ENCODE data around the gene REXO4.
A peak's percentile ranks its signal among the peaks of the same experiment; 100 is the strongest.

REXO4 gene, protein sequence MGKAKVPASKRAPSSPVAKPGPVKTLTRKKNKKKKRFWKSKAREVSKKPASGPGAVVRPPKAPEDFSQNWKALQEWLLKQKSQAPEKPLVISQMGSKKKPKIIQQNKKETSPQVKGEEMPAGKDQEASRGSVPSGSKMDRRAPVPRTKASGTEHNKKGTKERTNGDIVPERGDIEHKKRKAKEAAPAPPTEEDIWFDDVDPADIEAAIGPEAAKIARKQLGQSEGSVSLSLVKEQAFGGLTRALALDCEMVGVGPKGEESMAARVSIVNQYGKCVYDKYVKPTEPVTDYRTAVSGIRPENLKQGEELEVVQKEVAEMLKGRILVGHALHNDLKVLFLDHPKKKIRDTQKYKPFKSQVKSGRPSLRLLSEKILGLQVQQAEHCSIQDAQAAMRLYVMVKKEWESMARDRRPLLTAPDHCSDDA

DNA sequence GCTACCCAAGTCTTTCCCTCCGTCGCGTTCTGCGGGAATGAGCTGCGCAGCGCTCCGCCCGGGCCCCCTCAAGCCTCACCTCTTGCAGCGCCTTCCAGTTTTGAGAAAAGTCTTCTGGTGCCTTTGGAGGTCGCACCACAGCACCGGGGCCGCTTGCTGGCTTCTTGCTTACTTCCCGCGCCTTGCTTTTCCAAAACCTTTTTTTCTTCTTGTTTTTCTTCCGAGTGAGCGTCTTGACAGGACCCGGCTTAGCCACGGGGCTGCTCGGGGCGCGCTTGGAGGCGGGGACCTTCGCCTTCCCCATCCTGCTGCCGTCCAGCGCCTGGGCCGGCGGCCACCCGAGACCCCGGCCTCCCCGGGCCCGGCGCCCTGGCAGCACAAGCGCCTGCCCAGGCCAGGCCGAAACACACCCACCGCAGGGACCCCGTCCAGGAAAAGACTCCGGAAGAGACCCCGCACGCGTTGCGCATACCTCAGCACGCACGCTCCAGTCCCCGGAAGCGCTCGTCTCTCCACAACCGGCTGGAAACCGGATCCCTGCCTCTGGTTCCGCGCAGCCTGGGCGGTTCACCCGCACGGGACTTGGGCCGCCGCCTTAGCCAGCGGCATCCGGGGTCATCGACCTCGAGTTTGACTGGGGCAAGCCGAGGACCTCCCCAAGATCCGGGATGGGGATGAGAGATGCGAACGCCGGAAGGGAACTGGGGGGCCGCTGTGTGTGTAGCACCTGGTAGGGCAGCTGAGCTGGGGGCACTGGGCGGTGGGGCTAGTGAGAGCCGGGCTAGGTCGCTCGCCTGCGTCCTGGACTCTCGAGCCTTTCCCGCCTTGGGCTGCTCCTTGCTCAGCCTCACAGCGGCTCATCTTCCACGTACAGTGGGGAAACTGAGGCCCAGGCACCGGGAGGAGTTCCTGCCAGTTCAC is at the start of gene REXO4:
Gene REXO4, minus strand, starts transcription at position 470 of the 921 bp plus-strand sequence. Its CDS starts 166 bp downstream, at position 304.
- peak; percentile 89 for DNase-seq (ENCODE audit: low read depth)

- DNase-seq (ENCODE audit: low read depth), result no peak
Measured at GRCh38 chr9:133467101-133467500, 49.3 kb upstream of the REXO4 start.

DNA sequence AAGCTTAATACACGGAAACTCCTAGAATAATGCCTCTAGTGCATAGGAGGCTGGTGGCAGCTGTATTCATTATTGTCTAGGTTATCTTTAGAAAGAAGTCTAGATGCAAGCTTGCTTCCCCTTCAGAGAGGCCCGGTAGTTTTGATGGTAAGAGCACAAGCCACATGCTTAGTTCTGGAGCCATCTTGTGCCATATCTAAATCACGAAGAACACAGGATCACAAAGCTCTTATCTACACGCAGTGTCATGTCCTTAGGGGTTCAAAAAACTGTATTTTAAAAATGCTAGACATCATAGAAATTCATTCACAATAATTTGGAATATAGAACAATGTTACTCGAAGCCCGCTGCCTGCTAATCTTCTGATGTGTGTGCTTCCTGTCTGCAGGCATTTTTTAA is 48.2 kb upstream of the REXO4 start:
- DNase-seq (ENCODE audit: low read depth), result no peak

DNA sequence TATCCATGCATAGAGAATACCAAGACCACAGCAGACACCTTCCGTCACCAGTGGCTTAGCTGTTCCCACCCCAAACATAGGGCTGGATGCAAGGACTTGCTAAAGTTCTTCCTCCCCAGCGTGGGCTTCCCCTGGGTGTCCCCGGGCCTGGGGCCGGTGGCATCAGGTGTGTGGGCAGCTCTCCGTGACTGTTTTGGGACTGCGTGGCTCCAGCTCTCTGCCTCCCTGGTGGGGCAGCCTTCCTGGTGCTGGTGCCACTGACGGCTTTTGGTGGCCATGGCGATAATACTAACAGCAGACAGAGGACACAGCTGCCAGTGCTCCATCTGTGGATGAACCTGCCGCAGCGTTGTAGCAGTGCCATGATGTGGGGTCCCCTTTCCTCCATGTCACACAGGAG is 46.8 kb upstream of the REXO4 start:
- DNase-seq (ENCODE audit: low read depth), result no peak

GRCh38 chr9:133463864-133464615 is 46.2 kb upstream of the REXO4 start:
- no peak for DNase-seq (ENCODE audit: low read depth)

GRCh38 chr9:133463234-133463863 is 45.5 kb upstream of the REXO4 start:
- DNase-seq (ENCODE audit: low read depth), result no peak

- DNase-seq (ENCODE audit: low read depth), result no peak
Measured at GRCh38 chr9:133461975-133462374, 44.2 kb upstream of the REXO4 start.

DNA sequence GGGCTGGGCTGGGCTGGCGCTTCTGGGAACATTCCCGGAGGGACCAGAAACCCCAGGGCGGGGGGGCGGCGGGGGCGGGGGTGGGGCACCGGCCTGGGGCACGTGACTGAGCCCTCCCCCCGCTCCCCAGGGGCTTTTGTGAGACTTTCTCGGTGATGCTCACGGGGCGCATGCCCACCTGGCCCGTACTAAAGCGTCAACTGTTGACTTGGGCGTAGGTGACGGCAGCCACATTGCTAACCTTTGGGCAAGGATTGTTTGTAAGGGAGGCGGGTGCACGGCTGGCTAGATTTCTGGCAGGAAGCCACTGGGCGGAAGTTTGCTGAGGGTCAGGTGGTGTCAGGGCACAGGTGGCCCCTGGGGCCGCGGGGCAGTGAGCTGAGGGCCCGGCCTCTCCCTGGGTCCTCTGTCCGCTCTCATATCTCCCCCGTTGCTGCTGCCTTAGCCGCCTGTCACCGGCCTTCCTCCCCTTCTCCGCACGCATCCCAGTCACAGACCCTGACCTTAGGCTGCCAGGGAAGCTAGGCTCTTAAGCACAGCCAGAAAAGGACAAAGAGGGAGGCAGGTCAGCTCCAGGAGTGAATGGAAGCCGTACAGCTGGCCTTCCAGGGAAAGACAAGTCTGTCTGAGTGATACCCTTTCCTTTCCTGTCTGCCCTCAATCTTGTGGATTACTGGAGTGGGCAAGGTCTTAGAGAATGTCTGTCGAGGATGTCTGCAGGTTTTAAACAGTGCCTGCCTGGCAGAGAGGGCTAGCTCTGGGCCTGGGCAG is 42.8 kb upstream of the REXO4 start:
- no peak for DNase-seq (ENCODE audit: low read depth)

GRCh38 chr9:133459476-133460404 is 41.9 kb upstream of the REXO4 start, which contains the start of gene CACFD1:
Gene CACFD1 (plus strand): TSS chr9:133459978. CDS start chr9:133460067, 89 bp downstream.
- DNase-seq (ENCODE audit: low read depth), result peak; percentile 93

DNA sequence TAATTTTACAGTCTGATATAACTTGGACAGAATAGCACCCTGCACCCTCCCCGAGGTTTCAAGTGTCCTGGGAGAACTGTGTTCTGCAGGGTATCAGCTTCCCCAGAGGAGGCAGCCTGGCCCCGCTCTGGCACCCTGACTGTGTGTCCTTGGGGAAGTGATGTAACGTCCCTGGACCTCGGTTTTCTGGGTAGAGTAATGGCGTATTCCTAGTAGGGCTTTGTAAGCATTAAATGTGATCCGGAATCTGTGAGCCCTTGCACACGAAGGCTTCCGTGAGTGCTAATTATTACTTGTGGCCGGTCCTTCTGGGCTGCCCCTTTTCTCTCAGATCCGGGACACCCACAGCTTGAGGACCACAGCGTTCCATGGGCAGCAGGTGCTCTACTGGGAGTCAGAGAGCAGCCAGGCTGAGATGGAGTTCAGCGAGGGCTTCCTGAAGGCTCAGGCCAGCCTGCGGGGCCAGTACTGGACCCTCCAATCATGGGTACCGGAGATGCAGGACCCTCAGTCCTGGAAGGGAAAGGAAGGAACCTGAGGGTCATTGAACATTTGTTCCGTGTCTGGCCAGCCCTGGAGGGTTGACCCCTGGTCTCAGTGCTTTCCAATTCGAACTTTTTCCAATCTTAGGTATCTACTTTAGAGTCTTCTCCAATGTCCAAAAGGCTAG is 41.0 kb upstream of the REXO4 start:
- no peak for DNase-seq (ENCODE audit: low read depth)

- no peak for DNase-seq (ENCODE audit: low read depth)
Measured at GRCh38 chr9:133457748-133458147, 39.9 kb upstream of the REXO4 start.

DNA sequence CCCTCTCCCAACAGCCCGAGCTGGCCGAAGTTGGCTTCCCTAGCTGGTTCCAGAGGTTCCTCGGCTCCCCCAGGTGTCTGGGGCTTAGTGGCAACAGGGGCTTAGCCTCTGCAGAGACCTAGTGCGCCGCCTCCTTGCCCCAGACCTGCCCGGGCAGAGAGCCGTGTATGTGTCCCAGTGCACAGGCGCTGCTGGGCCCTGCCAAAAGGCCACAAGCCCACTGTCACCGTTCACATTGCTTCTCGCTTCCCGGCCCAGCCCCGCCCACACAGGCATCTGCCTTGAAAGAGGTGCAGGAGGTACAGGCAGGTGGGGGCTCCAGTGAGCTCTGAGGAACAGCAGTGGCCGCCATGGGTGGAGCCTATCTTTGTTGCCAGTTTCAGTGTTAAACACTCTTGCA is 39.4 kb upstream of the REXO4 start:
- no peak for DNase-seq (ENCODE audit: low read depth)

- no peak for DNase-seq (ENCODE audit: low read depth)
Measured at GRCh38 chr9:133456409-133456808, 38.6 kb upstream of the REXO4 start.

DNA sequence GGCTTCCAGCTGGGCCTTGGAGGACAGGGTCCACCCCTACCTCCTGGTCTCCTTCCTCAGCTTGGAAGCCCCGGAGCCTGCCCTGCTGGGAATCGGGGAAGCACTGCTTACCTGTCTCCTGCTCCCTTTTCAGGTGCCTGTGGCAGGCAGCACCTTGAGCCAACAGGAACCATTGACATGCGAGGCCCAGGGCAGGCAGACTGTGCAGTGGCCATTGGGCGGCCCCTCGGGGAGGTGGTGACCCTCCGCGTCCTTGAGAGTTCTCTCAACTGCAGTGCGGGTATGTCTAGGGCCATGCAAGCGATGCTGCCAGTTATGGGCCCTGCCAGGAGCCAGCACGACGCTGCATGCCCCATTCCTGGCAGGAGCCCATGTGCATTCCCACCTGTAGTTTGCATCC is 38.1 kb upstream of the REXO4 start:
- DNase-seq (ENCODE audit: low read depth), result no peak

DNA sequence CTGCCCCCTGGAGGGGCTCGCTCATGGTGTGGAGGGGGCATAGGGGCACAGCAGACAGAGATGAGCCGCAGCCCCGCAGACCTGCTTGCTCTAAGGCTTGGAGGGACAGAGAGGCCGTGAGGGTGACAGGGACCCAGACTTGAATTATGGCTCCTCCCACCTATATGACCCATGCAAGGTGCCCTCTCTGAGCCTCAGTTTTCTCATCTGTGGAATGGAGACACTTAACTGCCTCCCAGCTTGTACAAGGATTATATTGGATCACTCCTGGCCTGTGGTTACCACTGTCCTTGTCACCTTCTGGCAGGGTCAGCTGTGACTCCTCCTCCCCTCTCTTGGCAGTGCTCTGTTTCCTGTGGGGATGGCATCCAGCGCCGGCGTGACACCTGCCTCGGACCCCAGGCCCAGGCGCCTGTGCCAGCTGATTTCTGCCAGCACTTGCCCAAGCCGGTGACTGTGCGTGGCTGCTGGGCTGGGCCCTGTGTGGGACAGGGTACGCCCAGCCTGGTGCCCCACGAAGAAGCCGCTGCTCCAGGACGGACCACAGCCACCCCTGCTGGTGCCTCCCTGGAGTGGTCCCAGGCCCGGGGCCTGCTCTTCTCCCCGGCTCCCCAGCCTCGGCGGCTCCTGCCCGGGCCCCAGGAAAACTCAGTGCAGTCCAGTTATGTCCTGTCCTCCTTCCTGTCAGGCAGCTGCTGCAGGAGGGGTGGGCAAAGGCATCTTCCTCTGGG is 37.3 kb upstream of the REXO4 start:
- DNase-seq (ENCODE audit: low read depth), result no peak

DNA sequence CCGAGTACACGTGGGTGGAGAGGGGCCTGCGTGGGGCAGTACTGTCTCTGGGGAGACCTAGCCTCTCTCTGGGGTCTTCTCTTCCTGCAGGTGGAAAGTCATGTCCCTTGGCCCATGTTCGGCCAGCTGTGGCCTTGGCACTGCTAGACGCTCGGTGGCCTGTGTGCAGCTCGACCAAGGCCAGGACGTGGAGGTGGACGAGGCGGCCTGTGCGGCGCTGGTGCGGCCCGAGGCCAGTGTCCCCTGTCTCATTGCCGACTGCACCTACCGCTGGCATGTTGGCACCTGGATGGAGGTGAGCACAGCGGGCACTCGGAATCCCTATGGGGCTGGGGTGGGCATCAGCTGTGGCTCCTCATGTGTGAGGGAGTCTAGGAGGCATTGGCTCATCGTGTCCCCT is 36.5 kb upstream of the REXO4 start:
- no peak for DNase-seq (ENCODE audit: low read depth)

GRCh38 chr9:133453651-133454050 is 35.8 kb upstream of the REXO4 start:
- no peak for DNase-seq (ENCODE audit: low read depth)

- no peak for DNase-seq (ENCODE audit: low read depth)
Measured at GRCh38 chr9:133452562-133452961, 34.8 kb upstream of the REXO4 start.
